H9 (cell line): Measurements from ENCODE around the gene PLXNA1. TPM values are rescaled to one million over a fixed set of nuclear protein-coding genes. Genes with fewer than 3 reads are reported as not detected.
A peak's percentile ranks its signal among the peaks of the same experiment; 100 is the strongest.

Experiments used
- DNase-seq: peaks from one replicate; pipeline ENCODE4 v3.0.0-alpha.2; 2017
- H2AFZ ChIP-seq: one replicate; pipeline ENCODE4 v1.6.1; 2013; ENCODE audit warnings: mild to moderate bottlenecking, low read length, control low read depth, moderate library complexity
- H2AK5ac ChIP-seq: 2 replicates; pipeline ENCODE4 v1.6.1; 2013; ENCODE audit warnings: low read length, control low read depth, mixed read lengths; ENCODE audit not compliant: insufficient read length
- H2BK120ac ChIP-seq: one replicate; pipeline ENCODE4 v1.6.1; 2013; ENCODE audit warnings: low read depth, mild to moderate bottlenecking, low read length, control low read depth, inconsistent platforms; ENCODE audit not compliant: poor library complexity, severe bottlenecking
- H2BK12ac ChIP-seq: 2 replicates; pipeline ENCODE4 v1.6.1; 2013; ENCODE audit warnings: low read length, control low read depth, mixed read lengths, low read depth; ENCODE audit not compliant: insufficient read length
- H2BK15ac ChIP-seq: 2 replicates; pipeline ENCODE4 v1.6.1; 2013; ENCODE audit warnings: low read depth, low read length, control low read depth
- H2BK20ac ChIP-seq: one replicate; pipeline ENCODE4 v1.6.1; 2013; ENCODE audit warnings: low read depth, mild to moderate bottlenecking, low read length, control low read depth, inconsistent platforms; ENCODE audit not compliant: poor library complexity, severe bottlenecking
- H2BK5ac ChIP-seq: 2 replicates; pipeline ENCODE4 v1.6.1; 2013; ENCODE audit warnings: low read length, control low read depth, mixed read lengths; ENCODE audit not compliant: insufficient read length
- H3K14ac ChIP-seq: 2 replicates; pipeline ENCODE4 v1.6.1; 2013; ENCODE audit warnings: low read length, control low read depth; ENCODE audit not compliant: insufficient read depth
- H3K18ac ChIP-seq: 2 replicates; pipeline ENCODE4 v1.6.1; 2013; ENCODE audit warnings: low read depth, mild to moderate bottlenecking, mixed read lengths, low read length, control low read depth; ENCODE audit not compliant: insufficient read length
- H3K23ac ChIP-seq: 2 replicates; pipeline ENCODE4 v1.6.1; 2013; ENCODE audit warnings: low read length, control low read depth, mixed read lengths, low read depth; ENCODE audit not compliant: insufficient read length
- H3K23me2 ChIP-seq: 2 replicates; pipeline ENCODE4 v1.6.1; 2013; ENCODE audit warnings: low read depth, mild to moderate bottlenecking, mixed read lengths, low read length, control low read depth; ENCODE audit not compliant: insufficient read length, poor library complexity, severe bottlenecking
- H3K27ac ChIP-seq: 2 replicates; pipeline ENCODE4 v1.5.1; 2013; ENCODE audit warnings: low read length, control low read depth, mixed read lengths, low read depth; ENCODE audit not compliant: insufficient read length
- H3K27me3 ChIP-seq: 2 replicates; pipeline ENCODE4 v1.6.1; 2013; ENCODE audit warnings: low read length, control low read depth, inconsistent platforms; ENCODE audit not compliant: insufficient read depth
- H3K4ac ChIP-seq: 2 replicates; pipeline ENCODE4 v1.6.1; 2013; ENCODE audit warnings: low read depth, mild to moderate bottlenecking, control low read depth, inconsistent platforms, low read length, moderate library complexity
- H3K4me1 ChIP-seq: 2 replicates; pipeline ENCODE4 v1.6.1; 2013; ENCODE audit warnings: low read length, control low read depth, inconsistent platforms; ENCODE audit not compliant: insufficient read depth
- H3K4me2 ChIP-seq: 2 replicates; pipeline ENCODE4 v1.6.1; 2013; ENCODE audit warnings: low read length, control low read depth, mixed read lengths; ENCODE audit not compliant: insufficient read length, insufficient read depth
- H3K56ac ChIP-seq: 2 replicates; pipeline ENCODE4 v1.6.1; 2013; ENCODE audit warnings: low read depth, mild to moderate bottlenecking, mixed read lengths, low read length, control low read depth; ENCODE audit not compliant: insufficient read length
- H3K79me1 ChIP-seq: 2 replicates; pipeline ENCODE4 v1.6.1; 2013; ENCODE audit warnings: low read depth, mild to moderate bottlenecking, moderate library complexity, low read length, control low read depth, inconsistent platforms; ENCODE audit not compliant: insufficient read depth, poor library complexity, severe bottlenecking
- H3K79me2 ChIP-seq: 2 replicates; pipeline ENCODE4 v1.6.1; 2013; ENCODE audit warnings: low read length, control low read depth, inconsistent platforms; ENCODE audit not compliant: insufficient read depth
- H3K9ac ChIP-seq: 2 replicates; pipeline ENCODE4 v1.6.1; 2013; ENCODE audit warnings: low read length, control low read depth, mixed read lengths; ENCODE audit not compliant: insufficient read length; ENCODE audit errors: extremely low read depth
- H3K9me3 ChIP-seq: one replicate; pipeline ENCODE4 v1.6.1; 2013; ENCODE audit warnings: low read depth, low read length, inconsistent platforms; ENCODE audit not compliant: control insufficient read depth
- H3T11ph ChIP-seq: one replicate; pipeline ENCODE4 v1.6.1; 2013; ENCODE audit warnings: mild to moderate bottlenecking, low read length, control low read depth, inconsistent platforms
- H4K20me1 ChIP-seq: one replicate; pipeline ENCODE4 v1.6.1; 2013; ENCODE audit not compliant: control insufficient read depth, insufficient read length, insufficient read depth
- H4K5ac ChIP-seq: 2 replicates; pipeline ENCODE4 v1.6.1; 2013; ENCODE audit warnings: low read depth, mild to moderate bottlenecking, mixed read lengths, low read length, control low read depth; ENCODE audit not compliant: insufficient read length
- H4K8ac ChIP-seq: replicated peaks from 2 replicates; pipeline ENCODE4 v1.6.1; 2013; ENCODE audit warnings: low read length, control low read depth, mixed read lengths, low read depth; ENCODE audit not compliant: insufficient read length
- H4K91ac ChIP-seq: 2 replicates; pipeline ENCODE4 v1.6.1; 2013; ENCODE audit warnings: low read depth, mild to moderate bottlenecking, moderate library complexity, mixed read lengths, low read length, control low read depth; ENCODE audit not compliant: insufficient read length
- H3K27ac Mint-ChIP-seq, 3 experiments: 2 replicates in 2 of 3; 3 replicates in 1 of 3; pipeline ENCODE4 v1.8.0; 2020 to 2021; ENCODE audit warnings: mixed read lengths in 3 of 3, mild to moderate bottlenecking in 1 of 3, moderate library complexity in 1 of 3
- H3K27me3 Mint-ChIP-seq: 2 replicates; pipeline ENCODE4 v1.8.0; 2021; ENCODE audit warnings: low read depth, mild to moderate bottlenecking, moderate library complexity, mixed read lengths
- H3K36me3 Mint-ChIP-seq, 3 experiments: 2 replicates in 2 of 3; 3 replicates in 1 of 3; pipeline ENCODE4 v1.8.0; 2020 to 2021; ENCODE audit warnings: low read depth in 3 of 3, mixed read lengths in 3 of 3; ENCODE audit not compliant: insufficient read depth in 1 of 3
- H3K4me1 Mint-ChIP-seq, 2 experiments: 2 replicates each; pipeline ENCODE4 v1.8.0; 2020; ENCODE audit warnings: mixed read lengths in 2 of 2
- H3K4me3 Mint-ChIP-seq, 2 experiments: 2 replicates in 1 of 2; 3 replicates in 1 of 2; pipeline ENCODE4 v1.8.0; 2020 to 2021; ENCODE audit warnings: mild to moderate bottlenecking in 2 of 2, mixed read lengths in 2 of 2, moderate library complexity in 1 of 2
- H3K9me3 Mint-ChIP-seq, 2 experiments: 2 replicates in 1 of 2; 3 replicates in 1 of 2; pipeline ENCODE4 v1.8.0; 2020; ENCODE audit warnings: mild to moderate bottlenecking in 2 of 2, mixed read lengths in 2 of 2, moderate library complexity in 1 of 2
- WGBS: extraction: QIAGEN DNeasy Blood & Tissue Kit; methylation state at CpG from one replicate; pipeline ENCODE4 v1.1.7; 2013; ENCODE audit warnings: missing lambda C conversion rate, low lambda C conversion rate, mixed read lengths; ENCODE audit not compliant: insufficient read length; ENCODE audit errors: extremely low coverage; 5-methylcytosine and 5-hydroxymethylcytosine counted together
- total RNA-seq: library from RNA; stranded (reverse); gene quantifications from 2 replicates; pipeline ENCODE4 v1.2.1, GENCODE V29; 2021
- TF ChIP-seq, protein P1 (sequence below): fragments of 200-600 bp; sonication (generic); conservative IDR thresholded peaks from 3 replicates; pipeline ENCODE4 v1.8.0; 2021; ENCODE audit warnings: antibody characterized with exemption, mild to moderate bottlenecking

The PLXNA1 gene
- total RNA-seq, 1 experiment from 2014 or later = 42.1 TPM

- Histone ChIP-seq H3K23me2 (no peaks in the 10 kb centered on the region), H2BK20ac (no peak overlapping the region), H3K9ac (no peak overlapping the region), H3K79me2 (no peaks in the 10 kb centered on the region), H2AFZ (no peak overlapping the region), H3K14ac (no peak overlapping the region; the same call in 1 of the 2 replicates), H2BK15ac (no peak overlapping the region), H2BK12ac (no peak overlapping the region), H4K5ac (no peak overlapping the region), H3K23ac (no peak overlapping the region), H4K20me1 (no peaks in the 10 kb centered on the region), H3K4me2 (no peak overlapping the region), H2AK5ac (no peak overlapping the region), H3K56ac (no peak overlapping the region), H3K9me3 (no peaks in the 10 kb centered on the region), H4K91ac (no peak overlapping the region), H3K18ac (no peak overlapping the region), H3T11ph (no peak overlapping the region), H4K8ac (no peak overlapping the region), H2BK120ac (no peak overlapping the region), H3K79me1 (no peaks in the 10 kb centered on the region), H3K27me3 (no peaks in the 10 kb centered on the region), H2BK5ac (no peak overlapping the region), H3K4ac (no peak overlapping the region), H3K27ac (no peak overlapping the region), H3K4me1 (no peaks in the 10 kb centered on the region)
- H3K36me3 Mint-ChIP-seq = no peaks in the 10 kb centered on the region; a peak in 1 of 7 replicates
- H3K4me1 Mint-ChIP-seq = peaks cover 26 to 31% of the 10 kb centered on the region in 2 experiments
- WGBS = no CpG with 5 or more reads among the region's 7 CpGs
- TF ChIP-seq, protein P1, sequence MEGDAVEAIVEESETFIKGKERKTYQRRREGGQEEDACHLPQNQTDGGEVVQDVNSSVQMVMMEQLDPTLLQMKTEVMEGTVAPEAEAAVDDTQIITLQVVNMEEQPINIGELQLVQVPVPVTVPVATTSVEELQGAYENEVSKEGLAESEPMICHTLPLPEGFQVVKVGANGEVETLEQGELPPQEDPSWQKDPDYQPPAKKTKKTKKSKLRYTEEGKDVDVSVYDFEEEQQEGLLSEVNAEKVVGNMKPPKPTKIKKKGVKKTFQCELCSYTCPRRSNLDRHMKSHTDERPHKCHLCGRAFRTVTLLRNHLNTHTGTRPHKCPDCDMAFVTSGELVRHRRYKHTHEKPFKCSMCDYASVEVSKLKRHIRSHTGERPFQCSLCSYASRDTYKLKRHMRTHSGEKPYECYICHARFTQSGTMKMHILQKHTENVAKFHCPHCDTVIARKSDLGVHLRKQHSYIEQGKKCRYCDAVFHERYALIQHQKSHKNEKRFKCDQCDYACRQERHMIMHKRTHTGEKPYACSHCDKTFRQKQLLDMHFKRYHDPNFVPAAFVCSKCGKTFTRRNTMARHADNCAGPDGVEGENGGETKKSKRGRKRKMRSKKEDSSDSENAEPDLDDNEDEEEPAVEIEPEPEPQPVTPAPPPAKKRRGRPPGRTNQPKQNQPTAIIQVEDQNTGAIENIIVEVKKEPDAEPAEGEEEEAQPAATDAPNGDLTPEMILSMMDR = no peak
- H3K27me3 Mint-ChIP-seq = no peaks in the 10 kb centered on the region
- H3K27ac Mint-ChIP-seq = 0 out of 7 replicates have a peak overlapping the region, but pooled peaks of 1 of the 3 experiments have one; percentile 43
- no peaks in the 10 kb centered on the region for H3K9me3 Mint-ChIP-seq
- no peak for DNase-seq
- H3K4me3 Mint-ChIP-seq = no peak overlapping the region; a peak in 1 of 5 replicates
Observed at GRCh38 chr3:126963261-126964190, 19.4 kb upstream of the PLXNA1 start.
